Measurements from ENCODE around the gene WDR76.
"Not testable (repeated sequence)": the region's sequence is repeated elsewhere in the genome, so short reads cannot be mapped to it uniquely, and the experiment has no call there.

Gene WDR76

GRCh38 chr15:43828061-43828657 is 1.4 kb downstream of the WDR76 start:
- peaks cover 6% of the 10 kb centered on the region for H3K4me1 ChIP-seq (ENCODE audit: control insufficient read depth, insufficient read depth, low read length)
- no peaks in the 10 kb centered on the region for H3K9me3 ChIP-seq (ENCODE audit: control insufficient read depth, low read length)
- H3K9ac ChIP-seq (ENCODE audit: low read length) = no peak overlapping the region
- no peaks in the 10 kb centered on the region for H3K36me3 ChIP-seq (ENCODE audit: control insufficient read depth, insufficient read depth, low read length)
- H3K4me3 ChIP-seq (ENCODE audit: low read length) = no peak overlapping the region
- H3K27me3 ChIP-seq (ENCODE audit: control insufficient read depth, insufficient read depth, low read length) = no peaks in the 10 kb centered on the region

- not testable (repeated sequence) for H3K27me3 ChIP-seq (ENCODE audit: control insufficient read depth, insufficient read depth, low read length); H3K4me3 ChIP-seq (ENCODE audit: low read length); H3K9ac ChIP-seq (ENCODE audit: low read length); H3K4me1 ChIP-seq (ENCODE audit: control insufficient read depth, insufficient read depth, low read length); H3K9me3 ChIP-seq (ENCODE audit: control insufficient read depth, low read length); H3K36me3 ChIP-seq (ENCODE audit: control insufficient read depth, insufficient read depth, low read length)
These were observed 3.2 kb downstream of the WDR76 start for GRCh38 chr15:43829951-43830540.

GRCh38 chr15:43830691-43831275 is 4.0 kb downstream of the WDR76 start:
- H3K27me3 ChIP-seq (ENCODE audit: control insufficient read depth, insufficient read depth, low read length); H3K36me3 ChIP-seq (ENCODE audit: control insufficient read depth, insufficient read depth, low read length); H3K4me3 ChIP-seq (ENCODE audit: low read length); H3K9me3 ChIP-seq (ENCODE audit: control insufficient read depth, low read length); H3K9ac ChIP-seq (ENCODE audit: low read length); H3K4me1 ChIP-seq (ENCODE audit: control insufficient read depth, insufficient read depth, low read length): not testable (repeated sequence)

GRCh38 chr15:43831519-43832052 is 4.8 kb downstream of the WDR76 start:
- H3K36me3 ChIP-seq (ENCODE audit: control insufficient read depth, insufficient read depth, low read length); H3K4me1 ChIP-seq (ENCODE audit: control insufficient read depth, insufficient read depth, low read length); H3K9me3 ChIP-seq (ENCODE audit: control insufficient read depth, low read length); H3K9ac ChIP-seq (ENCODE audit: low read length); H3K27me3 ChIP-seq (ENCODE audit: control insufficient read depth, insufficient read depth, low read length); H3K4me3 ChIP-seq (ENCODE audit: low read length): not testable (repeated sequence)

- not testable (repeated sequence) for H3K27me3 ChIP-seq (ENCODE audit: control insufficient read depth, insufficient read depth, low read length); H3K4me1 ChIP-seq (ENCODE audit: control insufficient read depth, insufficient read depth, low read length); H3K4me3 ChIP-seq (ENCODE audit: low read length); H3K9me3 ChIP-seq (ENCODE audit: control insufficient read depth, low read length); H3K9ac ChIP-seq (ENCODE audit: low read length); H3K36me3 ChIP-seq (ENCODE audit: control insufficient read depth, insufficient read depth, low read length)
These were observed 5.7 kb downstream of the WDR76 start for GRCh38 chr15:43832485-43832884.

GRCh38 chr15:43845421-43845820 is 18.6 kb downstream of the WDR76 start:
- no peak overlapping the region for H3K4me3 ChIP-seq (ENCODE audit: low read length)
- H3K4me1 ChIP-seq (ENCODE audit: control insufficient read depth, insufficient read depth, low read length) = no peaks in the 10 kb centered on the region
- H3K9ac ChIP-seq (ENCODE audit: low read length) = no peak overlapping the region
- no peaks in the 10 kb centered on the region for H3K9me3 ChIP-seq (ENCODE audit: control insufficient read depth, low read length)
- no peaks in the 10 kb centered on the region for H3K36me3 ChIP-seq (ENCODE audit: control insufficient read depth, insufficient read depth, low read length)
- no peaks in the 10 kb centered on the region for H3K27me3 ChIP-seq (ENCODE audit: control insufficient read depth, insufficient read depth, low read length)

GRCh38 chr15:43851251-43851650 is 24.4 kb downstream of the WDR76 start:
- H3K9me3 ChIP-seq (ENCODE audit: control insufficient read depth, low read length) = no peaks in the 10 kb centered on the region

GRCh38 chr15:43852607-43853006 is 25.8 kb downstream of the WDR76 start:
- no peak overlapping the region for H3K4me3 ChIP-seq (ENCODE audit: low read length)
- no peaks in the 10 kb centered on the region for H3K9me3 ChIP-seq (ENCODE audit: control insufficient read depth, low read length)
- H3K27me3 ChIP-seq (ENCODE audit: control insufficient read depth, insufficient read depth, low read length) = no peaks in the 10 kb centered on the region

More at GRCh38 chr15:43851251-43851650, 24.4 kb downstream of the WDR76 start:
- no peaks in the 10 kb centered on the region for H3K36me3 ChIP-seq (ENCODE audit: control insufficient read depth, insufficient read depth, low read length)
- no peaks in the 10 kb centered on the region for H3K27me3 ChIP-seq (ENCODE audit: control insufficient read depth, insufficient read depth, low read length)
- H3K4me1 ChIP-seq (ENCODE audit: control insufficient read depth, insufficient read depth, low read length) = no peaks in the 10 kb centered on the region
- H3K4me3 ChIP-seq (ENCODE audit: low read length) = no peak overlapping the region
- no peak overlapping the region for H3K9ac ChIP-seq (ENCODE audit: low read length)

GRCh38 chr15:43854801-43855200 is 28.0 kb downstream of the WDR76 start:
- Histone ChIP-seq H3K36me3 (ENCODE audit: control insufficient read depth, insufficient read depth, low read length) (no peaks in the 10 kb centered on the region), H3K4me1 (ENCODE audit: control insufficient read depth, insufficient read depth, low read length) (no peaks in the 10 kb centered on the region), H3K4me3 (ENCODE audit: low read length) (no peak overlapping the region), H3K27me3 (ENCODE audit: control insufficient read depth, insufficient read depth, low read length) (no peaks in the 10 kb centered on the region), H3K9ac (ENCODE audit: low read length) (no peak overlapping the region), H3K9me3 (ENCODE audit: control insufficient read depth, low read length) (no peaks in the 10 kb centered on the region)

More at GRCh38 chr15:43852607-43853006, 25.8 kb downstream of the WDR76 start:
- Histone ChIP-seq H3K4me1 (ENCODE audit: control insufficient read depth, insufficient read depth, low read length) (no peaks in the 10 kb centered on the region), H3K36me3 (ENCODE audit: control insufficient read depth, insufficient read depth, low read length) (no peaks in the 10 kb centered on the region), H3K9ac (ENCODE audit: low read length) (no peak overlapping the region)

GRCh38 chr15:43859546-43859945 is 32.7 kb downstream of the WDR76 start:
- H3K9me3 ChIP-seq (ENCODE audit: control insufficient read depth, low read length) = no peaks in the 10 kb centered on the region
- no peaks in the 10 kb centered on the region for H3K36me3 ChIP-seq (ENCODE audit: control insufficient read depth, insufficient read depth, low read length)

GRCh38 chr15:43866636-43867035 is 39.8 kb downstream of the WDR76 start:
- not testable (repeated sequence) for H3K27me3 ChIP-seq (ENCODE audit: control insufficient read depth, insufficient read depth, low read length)

More at GRCh38 chr15:43859546-43859945, 32.7 kb downstream of the WDR76 start:
- no peaks in the 10 kb centered on the region for H3K27me3 ChIP-seq (ENCODE audit: control insufficient read depth, insufficient read depth, low read length)
- no peak overlapping the region for H3K9ac ChIP-seq (ENCODE audit: low read length)
- no peak overlapping the region for H3K4me3 ChIP-seq (ENCODE audit: low read length)
- H3K4me1 ChIP-seq (ENCODE audit: control insufficient read depth, insufficient read depth, low read length) = no peaks in the 10 kb centered on the region

GRCh38 chr15:43867096-43867495 is 40.3 kb downstream of the WDR76 start:
- H3K36me3 ChIP-seq (ENCODE audit: control insufficient read depth, insufficient read depth, low read length) = no peaks in the 10 kb centered on the region
- H3K4me3 ChIP-seq (ENCODE audit: low read length) = no peak overlapping the region
- no peak overlapping the region for H3K9ac ChIP-seq (ENCODE audit: low read length)
- H3K4me1 ChIP-seq (ENCODE audit: control insufficient read depth, insufficient read depth, low read length) = no peaks in the 10 kb centered on the region
- H3K27me3 ChIP-seq (ENCODE audit: control insufficient read depth, insufficient read depth, low read length) = no peaks in the 10 kb centered on the region
- no peaks in the 10 kb centered on the region for H3K9me3 ChIP-seq (ENCODE audit: control insufficient read depth, low read length)

More at GRCh38 chr15:43866636-43867035, 39.8 kb downstream of the WDR76 start:
- not testable (repeated sequence) for H3K9me3 ChIP-seq (ENCODE audit: control insufficient read depth, low read length); H3K9ac ChIP-seq (ENCODE audit: low read length); H3K4me1 ChIP-seq (ENCODE audit: control insufficient read depth, insufficient read depth, low read length); H3K36me3 ChIP-seq (ENCODE audit: control insufficient read depth, insufficient read depth, low read length); H3K4me3 ChIP-seq (ENCODE audit: low read length)

Data from mucosa of stomach (tissue), 1 donor.